Stimulated activated CD4-positive, alpha-beta T cell treated with anti-CD3 and anti-CD28 coated beads, Interleukin-12 subunit alpha, Interleukin-12 subunit beta, amount 100 ng/mL, for 48 hours (primary cell): ENCODE data around the gene LORICRIN.

Source experiments
- DNase-seq, 3 donors: peaks; one replicate each; pipeline ENCODE4 v3.0.0-alpha.2; 2020; ENCODE audit warnings: low read depth in 2 of 3, low spot score in 1 of 3

The LORICRIN gene

GRCh38 chr1:153259387-153259786 lies at the start of gene LORICRIN:
TSS of gene LORICRIN (plus strand) at chr1:153259687. CDS start at chr1:153260950, 1,263 bp downstream.
- DNase-seq: no peak

- no peak for DNase-seq
Observed at GRCh38 chr1:153210206-153210605, 49.3 kb upstream of the LORICRIN start.

- no peak for DNase-seq
Observed at GRCh38 chr1:153212201-153212600, 47.3 kb upstream of the LORICRIN start.

GRCh38 chr1:153213519-153213918 lies 46.0 kb upstream of the LORICRIN start:
- DNase-seq: no peak

GRCh38 chr1:153217212-153217611 lies 42.3 kb upstream of the LORICRIN start, which contains the start of gene PRR9:
TSS of gene PRR9 (plus strand) at chr1:153217584. CDS start at chr1:153218145, 561 bp downstream.
- DNase-seq: no peak

GRCh38 chr1:153217744-153218416 lies 41.6 kb upstream of the LORICRIN start:
- DNase-seq: no peak

- DNase-seq: no peak
Observed at GRCh38 chr1:153220606-153221303, 38.7 kb upstream of the LORICRIN start.

- DNase-seq: peak; percentile 27 to 47 (median 34)
Observed at GRCh38 chr1:153223040-153223891, 36.2 kb upstream of the LORICRIN start.

- DNase-seq: no peak
Observed at GRCh38 chr1:153227810-153228209, 31.7 kb upstream of the LORICRIN start.

- DNase-seq: no peak
Observed at GRCh38 chr1:153228491-153228890, 31.0 kb upstream of the LORICRIN start.

- peak in 1 of 3 donors; percentile 7 for DNase-seq
Observed at GRCh38 chr1:153229076-153229829, 30.2 kb upstream of the LORICRIN start.

GRCh38 chr1:153231363-153231762 lies 28.1 kb upstream of the LORICRIN start:
- no peak for DNase-seq

GRCh38 chr1:153231785-153232184 lies 27.7 kb upstream of the LORICRIN start:
- DNase-seq: no peak

- no peak for DNase-seq
Observed at GRCh38 chr1:153232553-153232952, 26.9 kb upstream of the LORICRIN start.

GRCh38 chr1:153233448-153233847 lies 26.0 kb upstream of the LORICRIN start:
- DNase-seq: no peak

GRCh38 chr1:153238527-153238926 lies 21.0 kb upstream of the LORICRIN start:
- DNase-seq: no peak

- DNase-seq: no peak
Observed at GRCh38 chr1:153242160-153242559, 17.3 kb upstream of the LORICRIN start.

- no peak for DNase-seq
Observed at GRCh38 chr1:153245466-153245865, 14.0 kb upstream of the LORICRIN start.

- no peak for DNase-seq
Observed at GRCh38 chr1:153246018-153246417, 13.5 kb upstream of the LORICRIN start.

GRCh38 chr1:153246825-153247224 lies 12.7 kb upstream of the LORICRIN start:
- DNase-seq: no peak
